Fibroblast of the aortic adventitia (primary cell): ENCODE measurements around the gene CHIA. TPM values are rescaled to one million over a fixed set of nuclear protein-coding genes. Genes with fewer than 3 reads are reported as not detected.

ENCODE experiments used
- DNase-seq: peaks from one replicate; pipeline ENCODE4 v3.0.0-alpha.2; 2010; ENCODE audit warnings: low read depth
- H3K4me3 ChIP-seq: 2 replicates; pipeline ENCODE4 v1.5.1; 2011; ENCODE audit warnings: low read depth, mild to moderate bottlenecking, control low read depth, low read length, moderate library complexity
- total RNA-seq: library from RNA; depleted of rRNA; stranded (reverse); fragments of >200 nt; gene quantifications from 2 replicates; pipeline ENCODE4 v1.2.3, GENCODE V29; 2012; ENCODE audit warnings: low replicate concordance
- TF ChIP-seq, protein P1 (sequence below): IDR thresholded peaks from 2 replicates; pipeline ENCODE4 v1.5.1; 2011; ENCODE audit warnings: mild to moderate bottlenecking, low read length, control low read depth, inconsistent platforms; ENCODE audit not compliant: insufficient read depth

The CHIA gene
- total RNA-seq, 1 donor: not detected

DNA sequence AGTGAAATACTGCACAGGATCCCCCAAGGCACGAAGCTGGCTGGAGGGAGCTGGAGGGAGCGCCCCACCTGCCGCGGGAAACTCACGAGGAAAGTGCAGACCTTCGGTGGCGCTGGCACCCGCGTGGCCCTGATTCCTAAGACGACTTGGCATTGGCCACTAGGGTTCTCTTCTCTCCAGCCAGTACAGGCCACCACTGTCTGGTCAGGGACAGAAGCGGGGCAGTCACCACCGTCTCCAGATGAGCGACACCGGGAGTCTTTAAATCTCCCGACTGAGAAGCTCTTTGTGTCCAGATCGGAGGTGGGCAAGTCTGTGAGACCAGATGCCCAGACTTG is 19.2 kb upstream of the CHIA start:
- H3K4me3 ChIP-seq: no peak overlapping the region
- TF ChIP-seq, protein P1, sequence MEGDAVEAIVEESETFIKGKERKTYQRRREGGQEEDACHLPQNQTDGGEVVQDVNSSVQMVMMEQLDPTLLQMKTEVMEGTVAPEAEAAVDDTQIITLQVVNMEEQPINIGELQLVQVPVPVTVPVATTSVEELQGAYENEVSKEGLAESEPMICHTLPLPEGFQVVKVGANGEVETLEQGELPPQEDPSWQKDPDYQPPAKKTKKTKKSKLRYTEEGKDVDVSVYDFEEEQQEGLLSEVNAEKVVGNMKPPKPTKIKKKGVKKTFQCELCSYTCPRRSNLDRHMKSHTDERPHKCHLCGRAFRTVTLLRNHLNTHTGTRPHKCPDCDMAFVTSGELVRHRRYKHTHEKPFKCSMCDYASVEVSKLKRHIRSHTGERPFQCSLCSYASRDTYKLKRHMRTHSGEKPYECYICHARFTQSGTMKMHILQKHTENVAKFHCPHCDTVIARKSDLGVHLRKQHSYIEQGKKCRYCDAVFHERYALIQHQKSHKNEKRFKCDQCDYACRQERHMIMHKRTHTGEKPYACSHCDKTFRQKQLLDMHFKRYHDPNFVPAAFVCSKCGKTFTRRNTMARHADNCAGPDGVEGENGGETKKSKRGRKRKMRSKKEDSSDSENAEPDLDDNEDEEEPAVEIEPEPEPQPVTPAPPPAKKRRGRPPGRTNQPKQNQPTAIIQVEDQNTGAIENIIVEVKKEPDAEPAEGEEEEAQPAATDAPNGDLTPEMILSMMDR: no peak
- no peak for DNase-seq

DNA sequence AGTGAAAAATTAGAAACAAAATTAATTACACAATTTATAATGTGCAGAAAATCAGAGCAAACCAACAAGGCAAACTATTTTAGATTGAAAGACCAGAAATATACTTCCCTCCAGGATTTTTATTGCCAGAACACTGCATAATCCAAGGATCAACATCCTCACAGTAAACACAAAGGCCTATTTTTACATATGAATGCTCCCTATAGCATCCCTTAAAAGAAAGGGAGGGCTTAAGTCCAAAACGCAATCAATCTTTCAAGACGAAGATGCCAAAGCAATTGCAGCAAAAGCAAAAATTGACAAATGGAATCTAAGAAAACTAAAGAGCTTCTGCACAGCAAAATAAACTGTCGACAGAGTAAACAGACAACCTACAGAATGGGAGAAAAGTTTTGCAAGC is 18.6 kb upstream of the CHIA start:
- H3K4me3 ChIP-seq: no peak overlapping the region
- TF ChIP-seq, protein P1: no peak
- no peak for DNase-seq

DNA sequence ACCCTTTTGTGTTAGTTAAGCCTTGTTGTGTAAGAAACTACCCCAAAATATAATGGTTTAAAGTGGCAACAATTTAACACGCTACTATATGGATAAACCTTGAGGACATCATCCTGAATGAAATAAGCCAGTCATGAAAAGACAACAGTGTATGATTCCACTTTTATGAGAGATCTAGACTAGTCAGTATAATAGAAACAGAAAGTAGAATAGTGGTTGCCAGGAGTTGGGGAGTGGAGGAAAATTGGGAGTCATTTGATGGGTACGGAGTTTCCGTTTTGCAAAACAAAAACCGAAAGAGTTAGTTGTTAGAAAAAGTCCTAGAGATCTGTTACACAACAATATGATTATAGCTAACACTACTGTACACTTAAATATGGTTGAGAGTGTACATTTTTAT is 16.0 kb upstream of the CHIA start:
- H3K4me3 ChIP-seq: peak overlapping the region; percentile 34

DNA sequence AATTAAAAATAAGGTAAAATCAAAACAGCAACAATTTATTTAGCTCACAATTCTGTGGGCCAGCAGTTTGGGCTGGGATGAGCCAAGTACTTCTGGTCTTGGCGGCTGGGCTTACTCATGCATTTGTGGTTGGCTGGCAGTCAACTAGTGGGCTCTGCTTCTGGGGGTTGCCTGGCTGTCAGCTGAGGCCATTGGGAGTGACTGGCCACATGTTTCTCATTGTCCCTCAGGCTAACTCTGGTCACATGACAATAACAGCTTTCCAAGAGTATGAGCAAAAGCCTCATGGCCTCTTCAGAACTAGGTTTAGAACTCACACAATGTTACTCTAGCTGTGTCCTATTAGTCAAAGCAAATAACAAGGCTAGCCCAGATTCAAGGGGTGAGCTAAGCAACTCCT is 15.6 kb upstream of the CHIA start:
- H3K4me3 ChIP-seq: peak overlapping the region; percentile 19
- DNase-seq: peak; percentile 94
- TF ChIP-seq, protein P1: no peak

More for the DNA sequence above, 16.0 kb upstream of the CHIA start:
- no peak for DNase-seq
- TF ChIP-seq, protein P1: no peak

DNA sequence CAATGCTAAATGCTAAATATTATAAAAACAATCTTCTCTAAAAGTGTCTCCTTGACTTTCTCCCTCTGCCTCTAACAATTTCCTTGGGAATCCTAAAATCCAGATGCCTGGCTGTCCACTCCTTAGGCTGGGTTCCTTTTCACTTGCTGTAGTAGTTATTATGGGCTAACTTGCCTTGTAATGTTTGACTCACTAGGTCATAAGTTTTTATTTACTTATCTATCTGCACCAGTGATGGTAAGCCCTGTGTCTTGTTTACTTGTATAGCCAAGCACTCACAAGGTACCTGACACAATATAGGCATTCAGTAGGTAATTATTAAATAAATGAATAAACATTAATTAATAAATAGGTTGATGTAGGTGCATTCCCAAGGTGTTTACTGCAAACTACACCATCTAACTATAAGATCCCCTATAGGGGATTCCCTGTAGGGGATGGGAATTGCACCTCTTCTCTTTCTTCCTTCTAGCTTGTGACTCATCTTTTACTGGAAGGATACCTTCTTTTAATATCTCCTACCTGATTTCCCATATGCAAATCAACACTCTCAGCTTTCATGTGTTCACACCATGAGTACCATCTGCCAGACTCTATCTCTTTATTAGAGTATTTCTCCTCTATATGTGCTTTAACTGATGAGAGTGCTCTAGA is 14.7 kb upstream of the CHIA start:
- DNase-seq: no peak
- no peak overlapping the region for H3K4me3 ChIP-seq
- TF ChIP-seq, protein P1: no peak

DNA sequence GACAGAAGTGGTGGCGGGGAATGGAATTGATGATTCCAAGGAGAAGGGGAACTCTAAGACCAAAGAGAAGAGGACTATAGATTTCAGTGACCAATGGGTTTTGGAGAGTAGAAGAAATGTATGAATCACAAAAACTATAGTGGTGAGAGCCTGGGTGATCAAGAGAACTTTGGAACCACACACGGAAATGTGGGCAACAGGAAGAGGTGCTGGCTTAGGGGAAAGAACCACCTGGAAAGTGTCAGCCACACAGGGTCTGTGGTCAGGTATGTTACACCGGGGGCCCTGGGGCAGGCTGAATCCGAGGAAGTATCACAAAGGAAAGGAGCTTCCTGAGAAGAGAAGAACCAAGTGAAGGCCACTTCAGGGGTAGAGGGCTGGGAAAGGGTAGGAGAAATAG is 11.5 kb upstream of the CHIA start:
- no peak for DNase-seq
- TF ChIP-seq, protein P1: no peak
- H3K4me3 ChIP-seq: no peak overlapping the region

DNA sequence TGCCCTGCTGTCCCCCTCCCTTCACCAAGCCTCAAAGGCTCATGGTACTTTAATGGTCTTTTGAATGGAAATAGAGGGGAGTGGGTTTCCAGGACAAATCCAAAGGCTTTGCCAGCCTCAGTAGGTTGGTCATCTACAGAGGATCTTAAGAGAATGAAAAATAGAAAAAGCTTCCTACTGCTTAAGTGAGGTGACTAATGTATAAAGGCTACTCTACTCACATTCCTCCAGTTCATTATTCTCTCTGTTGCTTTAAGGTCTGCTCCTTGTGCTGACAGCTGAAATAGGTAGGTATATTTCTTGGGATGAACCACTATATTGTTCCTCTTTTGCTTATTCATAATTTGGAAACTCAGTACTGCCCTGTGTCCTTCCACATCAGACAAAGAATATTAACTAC is 10.4 kb upstream of the CHIA start:
- TF ChIP-seq, protein P1: no peak
- no peak for DNase-seq
- H3K4me3 ChIP-seq: no peak overlapping the region
